HepG2 (cell line): ENCODE data around the gene TCN1. TPM values are rescaled to one million over a fixed set of nuclear protein-coding genes. Genes with fewer than 3 reads are reported as not detected.
A peak's percentile ranks its signal among the peaks of the same experiment; 100 is the strongest.

Experiments
- ATAC-seq: fragments of 200-7000 bp; cut with Tn5 transposase; 3 replicates; pipeline ENCODE4 v1.9.1; 2020; ENCODE audit warnings: mild to moderate bottlenecking, moderate library complexity
- BruUV-seq: library from RNA; stranded (reverse); fragments of 400-500 nt; replicated peaks from 2 replicates; lab custom pipeline; 2021; lab: Mats Ljungman, UMichigan
- CTCF ChIA-PET: fragments of 300-600 bp; formaldehyde crosslinking; extraction: SDS; loops from one replicate; lab custom pipeline; 2021; ENCODE audit warnings: low total read pairs, inconsistent platforms, low intra/inter-chr PET ratio; lab: Yijun Ruan, JAX
- POLR2A ChIA-PET: fragments of 350-600 bp; sonication (Branson Sonifier 250); formaldehyde crosslinking; loops from one replicate; lab custom pipeline; 2020; ENCODE audit warnings: antibody characterized with exemption, inconsistent platforms; lab: Yijun Ruan, JAX
- DNase-seq: peaks from one replicate; pipeline ENCODE4 v3.0.0-alpha.2; 2015; ENCODE audit warnings: low spot score
- FAIRE-seq: peaks from 3 replicates; lab custom pipeline; 2011; peaks lifted over from hg19 to GRCh38; lab: Jason Lieb, UNC
- H2AFZ ChIP-seq: one replicate; pipeline ENCODE4 v1.6.1; 2011; ENCODE audit warnings: low read length, inconsistent platforms
- H3K27ac ChIP-seq: fragments of 300-600 bp; 3 replicates; pipeline ENCODE4 v1.8.0; 2011; ENCODE audit warnings: mixed run types, mild to moderate bottlenecking, mixed read lengths, low read length, inconsistent platforms; ENCODE audit not compliant: insufficient read depth; ENCODE audit errors: extremely low read length
- H3K27me3 ChIP-seq, 2 experiments: fragments of 200-600 bp in 1 of 2; 2 replicates in 1 of 2; 3 replicates in 1 of 2; pipeline versions ENCODE4 v1.6.0 to v1.8.0; 2011; ENCODE audit warnings: low read length in 2 of 2, mild to moderate bottlenecking in 2 of 2, moderate library complexity in 2 of 2, inconsistent platforms in 1 of 2; ENCODE audit not compliant: insufficient read depth in 2 of 2, control insufficient read depth in 1 of 2
- H3K36me3 ChIP-seq, 2 experiments: fragments of 200-600 bp in 1 of 2; replicated peaks in 1 of 2; 2 replicates in 1 of 2; 3 replicates in 1 of 2; pipeline versions ENCODE4 v1.5.1 to v1.8.0; 2011; ENCODE audit warnings: low read length in 2 of 2, inconsistent platforms in 1 of 2; ENCODE audit not compliant: insufficient read depth in 2 of 2, control insufficient read depth in 1 of 2
- H3K4me1 ChIP-seq: 2 replicates; pipeline ENCODE4 v1.5.1; 2012; ENCODE audit warnings: low read length, inconsistent platforms; ENCODE audit not compliant: insufficient read depth
- H3K4me2 ChIP-seq: 2 replicates; pipeline ENCODE4 v1.6.0; 2011; ENCODE audit warnings: low read depth, low read length, inconsistent platforms
- H3K4me3 ChIP-seq, 3 experiments: fragments of 200-600 bp in 1 of 3; sonication (generic), shearing (Covaris generic) in 1 of 3; replicated peaks in 1 of 3; 2 replicates each; pipeline ENCODE4 v1.5.1; 2011 to 2016; ENCODE audit warnings: low read length in 3 of 3, inconsistent platforms in 2 of 3, low read depth in 2 of 3, mild to moderate bottlenecking in 2 of 3, control low read depth in 1 of 3, mixed read lengths in 1 of 3; ENCODE audit not compliant: insufficient read depth in 1 of 3
- H3K79me2 ChIP-seq: one replicate; pipeline ENCODE4 v1.6.1; 2011; ENCODE audit warnings: low read length, inconsistent platforms; ENCODE audit not compliant: insufficient read depth
- H3K9ac ChIP-seq: 2 replicates; pipeline ENCODE4 v1.6.0; 2011; ENCODE audit warnings: mild to moderate bottlenecking, low read depth, low read length, inconsistent platforms; ENCODE audit not compliant: insufficient read depth
- H3K9me3 ChIP-seq: 2 replicates; pipeline ENCODE4 v1.5.1; 2012; ENCODE audit warnings: mild to moderate bottlenecking, low read length
- H4K20me1 ChIP-seq: 2 replicates; pipeline ENCODE4 v1.6.0; 2011; ENCODE audit warnings: inconsistent platforms, mild to moderate bottlenecking, low read length, moderate library complexity; ENCODE audit not compliant: insufficient read depth
- ARNT2 ChIP-seq: sonication (generic); formaldehyde crosslinking; IDR thresholded peaks from 2 replicates; pipeline ENCODE4 v1.8.0; 2022; ENCODE audit warnings: mild to moderate bottlenecking, low read depth, missing genetic modification reagents, moderate library complexity
- FOXJ3 ChIP-seq: sonication (generic); formaldehyde crosslinking; IDR thresholded peaks from 2 replicates; pipeline ENCODE4 v1.4.0; 2020; ENCODE audit warnings: missing genetic modification reagents, mild to moderate bottlenecking, borderline replicate concordance
- SSRP1 ChIP-seq: IDR thresholded peaks from 2 replicates; pipeline ENCODE4 v1.6.1; 2016; ENCODE audit warnings: control low read depth
- TCF12 ChIP-seq, 2 experiments: fragments of 450-650 bp in 1 of 2; sonication (generic) in 1 of 2; formaldehyde crosslinking in 1 of 2; IDR thresholded peaks; 2 replicates each; pipeline versions ENCODE4 v1.6.1 to v1.8.0; 2017 to 2022; ENCODE audit warnings: antibody characterized with exemption in 1 of 2, mild to moderate bottlenecking in 1 of 2, missing genetic modification reagents in 1 of 2, moderate library complexity in 1 of 2
- XBP1 ChIP-seq: sonication (generic); formaldehyde crosslinking; IDR thresholded peaks from 2 replicates; pipeline ENCODE4 v1.5.0; 2020; ENCODE audit warnings: missing genetic modification reagents
- ZBTB7B ChIP-seq: sonication (generic); formaldehyde crosslinking; IDR thresholded peaks from 2 replicates; pipeline ENCODE4 v1.4.0; 2020; ENCODE audit warnings: missing genetic modification reagents
- ZNF33A ChIP-seq: sonication (generic); formaldehyde crosslinking; IDR thresholded peaks from 2 replicates; pipeline ENCODE4 v1.5.1; 2020; ENCODE audit warnings: missing genetic modification reagents, mild to moderate bottlenecking, moderate library complexity, borderline replicate concordance
- ZNF496 ChIP-seq: sonication (generic); formaldehyde crosslinking; IDR thresholded peaks from 2 replicates; pipeline ENCODE4 v1.8.1; 2023; ENCODE audit warnings: mild to moderate bottlenecking, moderate library complexity, missing genetic modification reagents; ENCODE audit not compliant: insufficient replicate concordance
- ZNF501 ChIP-seq: sonication (generic); formaldehyde crosslinking; IDR thresholded peaks from 2 replicates; pipeline ENCODE4 v1.5.1; 2020; ENCODE audit warnings: mild to moderate bottlenecking, moderate library complexity, missing genetic modification reagents
- ZNF772 ChIP-seq: sonication (generic); formaldehyde crosslinking; IDR thresholded peaks from 2 replicates; pipeline ENCODE4 v1.5.0; 2020; ENCODE audit warnings: mild to moderate bottlenecking, missing genetic modification reagents
- ZZZ3 ChIP-seq: sonication (generic); formaldehyde crosslinking; IDR thresholded peaks from 2 replicates; pipeline ENCODE4 v1.4.0; 2020; ENCODE audit warnings: missing genetic modification reagents, mild to moderate bottlenecking, borderline replicate concordance
- WGBS: methylation state at CpG from one replicate; pipeline ENCODE4 v1.1.6; 2017; ENCODE audit warnings: low lambda C conversion rate; 5-methylcytosine and 5-hydroxymethylcytosine counted together
- in situ Hi-C: cut with HindIII; loops from 2 replicates; pipeline ENCODE4 v1.10.0; 2017; ENCODE audit warnings: low pct_unique_long_range_greater_than_20kb; ENCODE audit not compliant: extremely low pct_ligation_motif_present
- intact Hi-C: fragments of 100-400 bp; cut with micrococcal nuclease; formaldehyde crosslinking; loops from one replicate; pipeline ENCODE4 v1.10.0; 2022; ENCODE audit not compliant: unreplicated experiment
- polyA plus RNA-seq, 8 experiments: library from polyadenylated mRNA; depleted of rRNA in 3 of 8; stranded (reverse) in 7 of 8; unstranded in 1 of 8; fragments of >200 nt; fragmentation: Illumina TruSeq in 4 of 8; extraction: Trizol in 4 of 8; gene quantifications; 2 replicates each; pipeline versions ENCODE4 v1.2.1 to v1.2.3, GENCODE V29; 2011 to 2016; ENCODE audit warnings: low read depth in 4 of 8, missing spikeins in 1 of 8, mixed read lengths in 1 of 8; ENCODE audit not compliant: insufficient read depth in 1 of 8
- total RNA-seq, 5 experiments: library from RNA; depleted of rRNA; stranded (reverse); fragments of >200 nt; fragmentation: Illumina TruSeq; extraction: Trizol; gene quantifications; 2 replicates each; pipeline ENCODE4 v1.2.3, GENCODE V29; 2016; ENCODE audit warnings: low read depth in 1 of 5
- TF ChIP-seq, protein P1 (sequence below): sonication (generic); formaldehyde crosslinking; IDR thresholded peaks from 2 replicates; pipeline ENCODE4 v1.5.0; 2020; ENCODE audit warnings: mild to moderate bottlenecking, missing genetic modification reagents, moderate library complexity
- TF ChIP-seq, protein P2 (sequence below): sonication (generic); formaldehyde crosslinking; IDR thresholded peaks from 2 replicates; pipeline ENCODE4 v1.4.0; 2020; ENCODE audit warnings: mild to moderate bottlenecking, low read depth, missing genetic modification reagents
- TF ChIP-seq, protein P3 (sequence below): sonication (generic); formaldehyde crosslinking; IDR thresholded peaks from 2 replicates; pipeline ENCODE4 v1.4.0; 2020; ENCODE audit warnings: missing genetic modification reagents; ENCODE audit errors: not compliant biosample characterization

TCN1 gene
- total and polyA plus RNA-seq, 2 of the 13 experiments (the other 11 are each of a cell fraction or from before 2014, with no cell fraction given): not detected

GRCh38 chr11:59822989-59823566 is 43.2 kb downstream of the TCN1 start (continued):
- TF ChIP-seq, protein P1, sequence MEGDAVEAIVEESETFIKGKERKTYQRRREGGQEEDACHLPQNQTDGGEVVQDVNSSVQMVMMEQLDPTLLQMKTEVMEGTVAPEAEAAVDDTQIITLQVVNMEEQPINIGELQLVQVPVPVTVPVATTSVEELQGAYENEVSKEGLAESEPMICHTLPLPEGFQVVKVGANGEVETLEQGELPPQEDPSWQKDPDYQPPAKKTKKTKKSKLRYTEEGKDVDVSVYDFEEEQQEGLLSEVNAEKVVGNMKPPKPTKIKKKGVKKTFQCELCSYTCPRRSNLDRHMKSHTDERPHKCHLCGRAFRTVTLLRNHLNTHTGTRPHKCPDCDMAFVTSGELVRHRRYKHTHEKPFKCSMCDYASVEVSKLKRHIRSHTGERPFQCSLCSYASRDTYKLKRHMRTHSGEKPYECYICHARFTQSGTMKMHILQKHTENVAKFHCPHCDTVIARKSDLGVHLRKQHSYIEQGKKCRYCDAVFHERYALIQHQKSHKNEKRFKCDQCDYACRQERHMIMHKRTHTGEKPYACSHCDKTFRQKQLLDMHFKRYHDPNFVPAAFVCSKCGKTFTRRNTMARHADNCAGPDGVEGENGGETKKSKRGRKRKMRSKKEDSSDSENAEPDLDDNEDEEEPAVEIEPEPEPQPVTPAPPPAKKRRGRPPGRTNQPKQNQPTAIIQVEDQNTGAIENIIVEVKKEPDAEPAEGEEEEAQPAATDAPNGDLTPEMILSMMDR: peak; percentile 82
- no peak for TF ChIP-seq ARNT2 (CRISPR knock-in tag)

DNA sequence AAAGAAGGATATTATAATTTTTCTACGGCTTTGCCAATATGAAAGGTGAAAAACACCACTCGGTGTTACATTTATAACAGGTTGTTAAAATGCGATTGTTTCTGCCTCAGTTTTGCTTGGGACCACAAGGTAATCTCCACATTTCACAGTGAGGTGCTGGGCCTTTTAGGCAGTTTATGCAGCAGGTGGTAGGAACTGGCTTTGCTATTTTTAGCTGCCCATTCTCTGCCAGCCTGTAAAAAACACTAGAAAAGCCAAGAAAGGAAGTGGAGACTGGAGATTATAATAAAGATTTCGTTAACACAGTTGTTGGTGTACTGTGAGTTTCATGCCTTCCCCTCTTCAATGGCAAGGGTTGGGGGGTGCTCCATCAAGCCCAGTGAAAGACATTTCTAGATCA is 47.7 kb downstream of the TCN1 start:
- no peak for ATAC-seq
- no TSS peak for BruUV-seq
- H3K4me2 ChIP-seq: no peak overlapping the region
- no peaks in the 10 kb centered on the region for H3K9me3 ChIP-seq
- WGBS: 2% methylated on average over 4 of the region's 4 CpGs
- no peak for DNase-seq
- H3K27me3 ChIP-seq: no peaks in the 10 kb centered on the region
- H4K20me1 ChIP-seq: no peaks in the 10 kb centered on the region
- intact Hi-C loops (no loop called here), in situ Hi-C loops (no loop called here)
- H3K4me3 ChIP-seq: no peak overlapping the region
- POLR2A ChIA-PET: no interaction called here
- H3K9ac ChIP-seq: no peak overlapping the region
- no peaks in the 10 kb centered on the region for H3K36me3 ChIP-seq
- H3K27ac ChIP-seq: no peak overlapping the region
- no peak for TF ChIP-seq ZZZ3 (CRISPR knock-in tag)
- no peak for TF ChIP-seq ZNF772 (CRISPR knock-in tag)
- no peak for TF ChIP-seq ZNF501 (CRISPR knock-in tag)
- no peak for TF ChIP-seq ZBTB7B
- no peak for TF ChIP-seq ZNF33A (CRISPR knock-in tag)
- TF ChIP-seq SSRP1 (CRISPR knock-in tag): no peak
- no peak for TF ChIP-seq ZNF496 (CRISPR knock-in tag)
- TF ChIP-seq XBP1 (CRISPR knock-in tag): no peak
- no peak for TF ChIP-seq FOXJ3
- TF ChIP-seq TCF12 (IDR thresholded peaks at IDR 0.05): no peak
- no peak for TF ChIP-seq TCF12 (CRISPR knock-in tag; IDR thresholded peaks at IDR 0.05)
- TF ChIP-seq, protein P2, sequence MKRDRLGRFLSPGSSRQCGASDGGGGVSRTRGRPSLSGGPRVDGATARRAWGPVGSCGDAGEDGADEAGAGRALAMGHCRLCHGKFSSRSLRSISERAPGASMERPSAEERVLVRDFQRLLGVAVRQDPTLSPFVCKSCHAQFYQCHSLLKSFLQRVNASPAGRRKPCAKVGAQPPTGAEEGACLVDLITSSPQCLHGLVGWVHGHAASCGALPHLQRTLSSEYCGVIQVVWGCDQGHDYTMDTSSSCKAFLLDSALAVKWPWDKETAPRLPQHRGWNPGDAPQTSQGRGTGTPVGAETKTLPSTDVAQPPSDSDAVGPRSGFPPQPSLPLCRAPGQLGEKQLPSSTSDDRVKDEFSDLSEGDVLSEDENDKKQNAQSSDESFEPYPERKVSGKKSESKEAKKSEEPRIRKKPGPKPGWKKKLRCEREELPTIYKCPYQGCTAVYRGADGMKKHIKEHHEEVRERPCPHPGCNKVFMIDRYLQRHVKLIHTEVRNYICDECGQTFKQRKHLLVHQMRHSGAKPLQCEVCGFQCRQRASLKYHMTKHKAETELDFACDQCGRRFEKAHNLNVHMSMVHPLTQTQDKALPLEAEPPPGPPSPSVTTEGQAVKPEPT: no peak
- TF ChIP-seq, protein P3, sequence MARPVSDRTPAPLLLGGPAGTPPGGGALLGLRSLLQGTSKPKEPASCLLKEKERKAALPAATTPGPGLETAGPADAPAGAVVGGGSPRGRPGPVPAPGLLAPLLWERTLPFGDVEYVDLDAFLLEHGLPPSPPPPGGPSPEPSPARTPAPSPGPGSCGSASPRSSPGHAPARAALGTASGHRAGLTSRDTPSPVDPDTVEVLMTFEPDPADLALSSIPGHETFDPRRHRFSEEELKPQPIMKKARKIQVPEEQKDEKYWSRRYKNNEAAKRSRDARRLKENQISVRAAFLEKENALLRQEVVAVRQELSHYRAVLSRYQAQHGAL (CRISPR knock-in tag): no peak
- CTCF ChIA-PET: no interaction called here
- peaks cover 9% of the 10 kb centered on the region; the same call in 1 of the 2 replicates for H3K4me1 ChIP-seq
- FAIRE-seq: no peak
- no peak overlapping the region for H2AFZ ChIP-seq
- no peaks in the 10 kb centered on the region for H3K79me2 ChIP-seq
